ENCODE data around the gene ACY1. TPM values are rescaled to one million over a fixed set of nuclear protein-coding genes. Genes with fewer than 3 reads are reported as not detected.

ACY1 gene
- total and polyA plus RNA-seq, 2 donors (not counting 3 experiments of a cell fraction or from before 2014, with no cell fraction given), result 13.4 to 32.9 TPM

DNA sequence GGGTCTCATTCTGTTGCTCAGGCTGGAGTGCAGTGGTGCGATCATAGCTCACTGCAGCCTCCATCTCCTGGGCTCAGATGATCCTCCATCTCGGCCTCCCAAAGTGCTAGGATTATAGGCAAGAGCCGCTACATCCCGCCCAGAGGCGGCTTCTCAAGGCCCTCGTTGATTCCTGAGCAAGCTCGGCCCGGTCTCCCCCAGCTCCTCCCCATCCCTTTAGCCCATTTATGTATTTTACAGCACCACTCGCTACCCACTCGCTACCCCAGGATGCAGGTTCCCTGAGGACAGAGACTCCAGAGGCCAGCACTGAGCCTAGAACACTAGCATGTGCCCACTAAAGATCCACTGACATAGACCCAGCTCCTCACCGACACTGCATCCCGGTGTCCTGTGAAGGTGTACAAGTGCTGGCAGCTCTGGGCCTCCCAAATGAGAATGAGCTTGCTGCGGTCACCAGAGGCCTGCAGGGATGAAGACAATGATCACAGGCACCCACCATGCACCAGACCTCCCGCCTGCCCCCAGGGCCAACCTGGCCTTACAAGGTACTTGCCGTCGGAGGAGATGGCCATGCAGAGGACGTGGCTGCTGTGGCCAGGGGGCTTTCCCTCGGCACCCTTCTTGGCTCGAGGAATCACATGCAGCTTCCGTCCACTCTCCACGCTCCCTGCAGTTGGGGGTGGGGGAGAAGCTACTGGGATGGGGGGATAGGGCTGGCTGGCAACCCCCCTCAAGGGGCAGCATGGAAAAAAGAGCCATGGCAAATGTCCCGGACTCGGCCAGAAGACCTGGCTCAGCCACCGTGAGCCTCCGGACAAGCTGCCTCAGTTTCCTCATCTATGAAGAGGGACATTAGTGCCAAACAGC lies 47.2 kb upstream of the ACY1 start:
- intact Hi-C loops (cut with micrococcal nuclease), result no loop called here

More for the DNA sequence above, 47.2 kb upstream of the ACY1 start:
- no peaks in the 10 kb centered on the region for H3K27me3 ChIP-seq (ENCODE audit: control insufficient read depth in 2 of 2, insufficient read depth in 2 of 2, low read length in 2 of 2)
- H3K9ac ChIP-seq (replicated peaks; ENCODE audit: extremely low read depth, insufficient read depth, low read length), result no peak overlapping the region
- dilution Hi-C loops (cut with MboI; ENCODE audit: extremely low pct_ligation_motif_present, low sequenced_read_pairs), result no loop called here
- CTCF ChIA-PET, result no interaction called here
- no peaks in the 10 kb centered on the region for H3K9me1 ChIP-seq (replicated peaks; ENCODE audit: control insufficient read depth, extremely low read depth, insufficient read depth, low read length)
- peaks cover 8% of the 10 kb centered on the region for H3K4me1 ChIP-seq (ENCODE audit: control insufficient read depth, extremely low read depth, insufficient read depth, low read length)
- no peaks in the 10 kb centered on the region for H4K20me1 ChIP-seq (replicated peaks; ENCODE audit: control insufficient read depth, extremely low read depth, insufficient read depth, low read length)
- H3K4me3 ChIP-seq (replicated peaks in 1 of 3; ENCODE audit: insufficient read depth in 1 of 3, low read depth in 1 of 3, low read length in 3 of 3), result no peak overlapping the region
- TF ChIP-seq, protein P1, sequence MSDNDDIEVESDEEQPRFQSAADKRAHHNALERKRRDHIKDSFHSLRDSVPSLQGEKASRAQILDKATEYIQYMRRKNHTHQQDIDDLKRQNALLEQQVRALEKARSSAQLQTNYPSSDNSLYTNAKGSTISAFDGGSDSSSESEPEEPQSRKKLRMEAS (IDR thresholded peaks at IDR 0.05; ENCODE audit: insufficient read depth, insufficient read length), result no peak
- TF ChIP-seq, protein P2, sequence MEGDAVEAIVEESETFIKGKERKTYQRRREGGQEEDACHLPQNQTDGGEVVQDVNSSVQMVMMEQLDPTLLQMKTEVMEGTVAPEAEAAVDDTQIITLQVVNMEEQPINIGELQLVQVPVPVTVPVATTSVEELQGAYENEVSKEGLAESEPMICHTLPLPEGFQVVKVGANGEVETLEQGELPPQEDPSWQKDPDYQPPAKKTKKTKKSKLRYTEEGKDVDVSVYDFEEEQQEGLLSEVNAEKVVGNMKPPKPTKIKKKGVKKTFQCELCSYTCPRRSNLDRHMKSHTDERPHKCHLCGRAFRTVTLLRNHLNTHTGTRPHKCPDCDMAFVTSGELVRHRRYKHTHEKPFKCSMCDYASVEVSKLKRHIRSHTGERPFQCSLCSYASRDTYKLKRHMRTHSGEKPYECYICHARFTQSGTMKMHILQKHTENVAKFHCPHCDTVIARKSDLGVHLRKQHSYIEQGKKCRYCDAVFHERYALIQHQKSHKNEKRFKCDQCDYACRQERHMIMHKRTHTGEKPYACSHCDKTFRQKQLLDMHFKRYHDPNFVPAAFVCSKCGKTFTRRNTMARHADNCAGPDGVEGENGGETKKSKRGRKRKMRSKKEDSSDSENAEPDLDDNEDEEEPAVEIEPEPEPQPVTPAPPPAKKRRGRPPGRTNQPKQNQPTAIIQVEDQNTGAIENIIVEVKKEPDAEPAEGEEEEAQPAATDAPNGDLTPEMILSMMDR (IDR thresholded peaks at IDR 0.05; ENCODE audit: extremely low read depth in 1 of 2, insufficient read depth in 1 of 2, low read depth in 1 of 2, low read length in 2 of 2), result no peak
- no peak for TF ChIP-seq FOS (IDR thresholded peaks at IDR 0.05; ENCODE audit: borderline replicate concordance, insufficient read depth, low read length)
- no peak for TF ChIP-seq GATA2 (IDR thresholded peaks at IDR 0.05; ENCODE audit: insufficient read depth, insufficient read length, low read depth, low read length)
- peaks cover 0 to 41% of the 10 kb centered on the region in 2 experiments for H3K36me3 ChIP-seq (ENCODE audit: control insufficient read depth in 2 of 2, extremely low read depth in 1 of 2, insufficient read depth in 2 of 2, low read length in 2 of 2)
- no TSS peak for BruUV-seq (replicated peaks)
- no peak overlapping the region for H3K27ac ChIP-seq (ENCODE audit: insufficient read depth, low read depth, low read length)
- FAIRE-seq (no peak), DNase-seq (ENCODE audit: low read depth, low spot score) (no peak)
- no peak overlapping the region for H2AFZ ChIP-seq (ENCODE audit: low read depth, low read length)
- POLR2A ChIA-PET, result no interaction called here
- no peak overlapping the region for H3K4me2 ChIP-seq (ENCODE audit: insufficient read depth, low read length)
- peaks cover 13% of the 10 kb centered on the region for H3K79me2 ChIP-seq (ENCODE audit: control insufficient read depth, insufficient read depth, low read length)
- H3K9me3 ChIP-seq (replicated peaks; ENCODE audit: control insufficient read depth, insufficient read depth, low read length), result no peaks in the 10 kb centered on the region

Measured in endothelial cell of umbilical vein (primary cell).